Esophagus muscularis mucosa (tissue), 4 donors: ENCODE data around the gene CTDP1. TPM values are rescaled to one million over a fixed set of nuclear protein-coding genes. Genes with fewer than 3 reads are reported as not detected.
A peak's percentile ranks its signal among the peaks of the same experiment; 100 is the strongest.

Source experiments
- DNase-seq: peaks from one replicate; pipeline ENCODE4 v3.0.0-alpha.2; 2017; ENCODE audit errors: extremely low spot score
- H3K27ac ChIP-seq, 4 donors: fragments of 200-600 bp; sonication (generic); replicated peaks in 1 of 4; 1 replicate in 3 of 4; 2 replicates in 1 of 4; pipeline ENCODE4 v1.5.1; 2016 to 2019; ENCODE audit warnings: mild to moderate bottlenecking in 1 of 4
- H3K27me3 ChIP-seq, 4 donors: fragments of 200-600 bp; sonication (generic); one replicate each; pipeline versions ENCODE4 v1.5.1 to v1.6.0; 2016 to 2019
- H3K36me3 ChIP-seq, 4 donors: fragments of 200-600 bp; sonication (generic); one replicate each; pipeline ENCODE4 v1.5.1; 2016 to 2019
- H3K4me1 ChIP-seq, 4 donors: fragments of 200-600 bp; sonication (generic); one replicate each; pipeline ENCODE4 v1.5.1; 2016 to 2019
- H3K4me3 ChIP-seq, 4 donors: fragments of 200-600 bp; sonication (generic); 1 replicate in 2 of 4; 2 replicates in 2 of 4; pipeline ENCODE4 v1.5.1; 2016 to 2019; ENCODE audit warnings: mild to moderate bottlenecking in 4 of 4, moderate library complexity in 1 of 4
- H3K9me3 ChIP-seq, 4 donors: fragments of 200-600 bp; sonication (generic); 1 replicate in 3 of 4; 2 replicates in 1 of 4; pipeline ENCODE4 v1.5.1; 2016 to 2019
- CTCF ChIP-seq, 3 experiments: fragments of 200-600 bp in 2 of 3; fragments of 450-650 bp in 1 of 3; sonication (generic) in 2 of 3; IDR thresholded peaks; one replicate each; pipeline ENCODE4 v1.5.1; 2017 to 2019; ENCODE audit warnings: antibody characterized with exemption in 3 of 3, mild to moderate bottlenecking in 2 of 3, moderate library complexity in 1 of 3
- EP300 ChIP-seq: sonication (generic); formaldehyde crosslinking; IDR thresholded peaks from one replicate; pipeline ENCODE4 v1.6.1; 2017; ENCODE audit warnings: antibody characterized with exemption
- POLR2A ChIP-seq: fragments of 450-650 bp; IDR thresholded peaks from one replicate; pipeline ENCODE4 v1.6.1; 2017; ENCODE audit warnings: antibody characterized with exemption, moderate library complexity, mild to moderate bottlenecking, low read depth
- POLR2AphosphoS5 ChIP-seq, 2 donors: sonication (generic); formaldehyde crosslinking; IDR thresholded peaks; one replicate each; pipeline ENCODE4 v1.6.1; 2017; ENCODE audit warnings: antibody characterized with exemption in 2 of 2
- WGBS: methylation state at CpG from one replicate; pipeline ENCODE4 v1.1.5; 2018; 5-methylcytosine and 5-hydroxymethylcytosine counted together
- intact Hi-C: fragments of 100-400 bp; cut with DNase I; formaldehyde crosslinking; loops from one replicate; pipeline ENCODE4 v1.15.1; 2023
- total RNA-seq, 4 donors: library from RNA; depleted of rRNA; stranded (reverse); fragments of >200 nt; gene quantifications; one replicate each; pipeline versions ENCODE4 v1.1.0 to v1.2.1, GENCODE V29; 2016

CTDP1 gene
- total RNA-seq, 4 donors from 2014 or later, result 22.0 to 28.5 (median 24.5) TPM

GRCh38 chr18:79643054-79643984 is 36.3 kb upstream of the CTDP1 start:
- no peaks in the 10 kb centered on the region for H3K9me3 ChIP-seq
- no peaks in the 10 kb centered on the region for H3K36me3 ChIP-seq
- WGBS, result 79% methylated on average over 26 of the region's 27 CpGs
- peaks cover 3 to 8% (median 6%) of the 10 kb centered on the region in 4 donors for H3K4me1 ChIP-seq
- H3K27me3 ChIP-seq, result peaks cover 0 to 53% (median under 1%) of the 10 kb centered on the region in 4 donors
- TF ChIP-seq EP300, result no peak
- no peak for TF ChIP-seq CTCF (IDR thresholded peaks at IDR 0.05)
- no peak for TF ChIP-seq POLR2AphosphoS5 (IDR thresholded peaks at IDR 0.05)
- TF ChIP-seq POLR2A, result no peak
- intact Hi-C loops, result no loop called here
- H3K27ac ChIP-seq, result no peak overlapping the region
- DNase-seq, result no peak
- no peak overlapping the region for H3K4me3 ChIP-seq

GRCh38 chr18:79644006-79644665 is 35.5 kb upstream of the CTDP1 start:
- intact Hi-C loops, result loop anchor here (1.0 to 2.0 kb wide), 2 partner anchors 113 to 265 kb away; no protein-coding TSS in a partner anchor

GRCh38 chr18:79644666-79645057 is 34.9 kb upstream of the CTDP1 start:
- no peaks in the 10 kb centered on the region for H3K9me3 ChIP-seq
- H3K4me3 ChIP-seq, result no peak overlapping the region
- 52% methylated on average over 9 of the region's 9 CpGs for WGBS
- no peaks in the 10 kb centered on the region for H3K36me3 ChIP-seq
- H3K27ac ChIP-seq, result no peak overlapping the region
- no peak for DNase-seq
- TF ChIP-seq POLR2AphosphoS5 (IDR thresholded peaks at IDR 0.05) (no peak), EP300 (no peak), CTCF (IDR thresholded peaks at IDR 0.05) (no peak), POLR2A (no peak)
- intact Hi-C loops, result loop anchor here (1.0 to 2.0 kb wide), 2 partner anchors 114 to 265 kb away; no protein-coding TSS in a partner anchor
- H3K27me3 ChIP-seq, result peaks cover 0 to 40% (median 0%) of the 10 kb centered on the region in 4 donors
- peaks cover 3 to 6% (median 6%) of the 10 kb centered on the region in 4 donors for H3K4me1 ChIP-seq

More at GRCh38 chr18:79644006-79644665, 35.5 kb upstream of the CTDP1 start:
- Histone ChIP-seq H3K27me3 (peaks cover 0 to 45% (median 0%) of the 10 kb centered on the region in 4 donors), H3K9me3 (no peaks in the 10 kb centered on the region), H3K4me1 (peaks cover 3 to 6% (median 6%) of the 10 kb centered on the region in 4 donors), H3K4me3 (no peak overlapping the region), H3K36me3 (no peaks in the 10 kb centered on the region), H3K27ac (no peak overlapping the region)
- 10% methylated on average over 22 of the region's 22 CpGs for WGBS
- DNase-seq, result no peak
- TF ChIP-seq CTCF (IDR thresholded peaks at IDR 0.05), result peak; percentile 93 to 96 (median 94)
- no peak for TF ChIP-seq POLR2A
- peak in 1 of 2 donors; percentile 9 for TF ChIP-seq POLR2AphosphoS5 (IDR thresholded peaks at IDR 0.05)

- no peak for DNase-seq
- Histone ChIP-seq H3K27ac (no peak overlapping the region), H3K4me3 (no peak overlapping the region), H3K36me3 (no peaks in the 10 kb centered on the region), H3K27me3 (peaks cover 0 to 32% (median 0%) of the 10 kb centered on the region in 4 donors), H3K4me1 (peaks cover 3 to 6% (median 6%) of the 10 kb centered on the region in 4 donors), H3K9me3 (no peaks in the 10 kb centered on the region)
- intact Hi-C loops, result loop anchor here (2.0 kb wide), 1 partner anchor 115 kb away; no protein-coding TSS in a partner anchor
- WGBS, result 74% methylated on average over 21 of the region's 21 CpGs
- TF ChIP-seq POLR2A, result no peak
- no peak for TF ChIP-seq EP300
- no peak for TF ChIP-seq CTCF (IDR thresholded peaks at IDR 0.05)
- TF ChIP-seq POLR2AphosphoS5 (IDR thresholded peaks at IDR 0.05), result no peak
Observed at GRCh38 chr18:79645291-79645983, 34.2 kb upstream of the CTDP1 start.
